Activated T-helper 1 cell treated with Interleukin-2 at 50 U/mL for 16 hours (primary cell): Measurements from ENCODE around the gene SLC14A1.

Experiments used
- DNase-seq: peaks from one replicate; pipeline ENCODE4 v3.0.0-alpha.2; 2020; ENCODE audit warnings: low read depth

The SLC14A1 gene

GRCh38 chr18:45801416-45802004, 77.5 kb downstream of the SLC14A1 start:
- DNase-seq, result no peak
